ENCODE results near the gene LYPD1.
A peak's percentile ranks its signal among the peaks of the same experiment; 100 is the strongest.

Gene LYPD1

GRCh38 chr2:132668189-132668823 lies 1.7 kb downstream of the LYPD1 start:
- DNase-seq = no peak

- no peak for DNase-seq
Observed at GRCh38 chr2:132667706-132668105, 2.3 kb downstream of the LYPD1 start.

- DNase-seq = no peak
Observed at GRCh38 chr2:132665401-132666140, 4.4 kb downstream of the LYPD1 start.

DNA sequence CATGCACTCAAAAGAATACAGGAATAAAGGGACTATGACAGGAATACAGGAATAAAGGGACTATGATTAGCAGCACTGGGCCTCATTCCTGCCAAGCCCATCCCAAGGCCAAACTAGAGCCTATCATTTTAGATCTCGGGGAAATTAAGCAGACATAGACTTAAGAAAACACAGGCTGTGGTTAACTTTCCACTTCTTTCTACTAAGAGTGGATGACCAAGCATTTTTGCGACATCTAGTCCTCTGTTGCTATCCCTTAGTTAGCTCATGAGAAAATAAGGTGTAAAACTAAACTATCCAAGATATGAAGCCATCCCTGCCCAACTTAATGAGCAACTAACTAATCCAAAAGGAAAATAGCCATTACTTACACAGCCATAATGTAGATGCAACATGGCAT lies 5.9 kb downstream of the LYPD1 start:
- no peak for DNase-seq

DNA sequence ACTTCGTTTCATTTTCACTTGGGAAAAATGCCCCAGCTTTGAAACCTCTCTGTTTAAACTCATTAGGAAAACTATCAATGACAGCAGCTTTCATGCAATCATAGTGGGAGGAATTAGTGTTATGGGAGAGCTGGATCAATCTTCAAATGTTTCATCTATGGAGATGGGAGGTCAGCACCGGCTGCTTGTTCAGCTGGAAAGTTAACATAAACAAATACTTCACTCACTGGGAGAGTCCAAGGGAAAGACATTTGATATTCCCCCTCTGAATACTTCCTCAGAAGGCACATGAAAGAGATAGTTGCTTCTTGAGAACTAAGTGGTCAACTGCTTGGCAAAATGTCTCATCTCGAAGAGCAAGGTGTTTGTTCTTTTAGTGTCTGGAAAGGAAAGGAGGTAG lies 7.3 kb downstream of the LYPD1 start:
- no peak for DNase-seq

DNA sequence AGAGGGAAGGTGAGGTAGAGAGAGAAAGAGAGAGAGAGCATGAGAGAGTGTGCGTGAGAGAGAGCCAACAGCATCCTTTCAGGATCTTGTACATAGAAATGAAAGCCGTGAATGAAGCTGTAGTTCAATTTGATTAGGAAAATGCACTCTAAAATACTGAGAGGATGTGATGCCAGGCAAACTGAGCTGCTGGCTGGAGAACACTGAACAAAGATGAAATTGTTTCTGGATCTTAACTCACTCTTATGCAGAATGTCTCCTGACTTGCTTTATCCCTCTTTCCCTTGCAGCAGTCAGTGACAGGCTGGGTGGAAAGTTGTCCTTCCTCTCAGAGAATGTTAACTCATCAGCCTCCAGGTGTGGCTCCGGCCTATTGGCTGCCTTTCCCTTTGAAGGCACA lies 10.7 kb downstream of the LYPD1 start:
- DNase-seq = no peak

GRCh38 chr2:132656266-132656975 lies 13.6 kb downstream of the LYPD1 start:
- no peak for DNase-seq

GRCh38 chr2:132654968-132655367 lies 15.0 kb downstream of the LYPD1 start:
- DNase-seq = no peak

GRCh38 chr2:132654335-132654734 lies 15.7 kb downstream of the LYPD1 start:
- DNase-seq = no peak

- DNase-seq = no peak
Observed at GRCh38 chr2:132652474-132652873, 17.5 kb downstream of the LYPD1 start.

DNA sequence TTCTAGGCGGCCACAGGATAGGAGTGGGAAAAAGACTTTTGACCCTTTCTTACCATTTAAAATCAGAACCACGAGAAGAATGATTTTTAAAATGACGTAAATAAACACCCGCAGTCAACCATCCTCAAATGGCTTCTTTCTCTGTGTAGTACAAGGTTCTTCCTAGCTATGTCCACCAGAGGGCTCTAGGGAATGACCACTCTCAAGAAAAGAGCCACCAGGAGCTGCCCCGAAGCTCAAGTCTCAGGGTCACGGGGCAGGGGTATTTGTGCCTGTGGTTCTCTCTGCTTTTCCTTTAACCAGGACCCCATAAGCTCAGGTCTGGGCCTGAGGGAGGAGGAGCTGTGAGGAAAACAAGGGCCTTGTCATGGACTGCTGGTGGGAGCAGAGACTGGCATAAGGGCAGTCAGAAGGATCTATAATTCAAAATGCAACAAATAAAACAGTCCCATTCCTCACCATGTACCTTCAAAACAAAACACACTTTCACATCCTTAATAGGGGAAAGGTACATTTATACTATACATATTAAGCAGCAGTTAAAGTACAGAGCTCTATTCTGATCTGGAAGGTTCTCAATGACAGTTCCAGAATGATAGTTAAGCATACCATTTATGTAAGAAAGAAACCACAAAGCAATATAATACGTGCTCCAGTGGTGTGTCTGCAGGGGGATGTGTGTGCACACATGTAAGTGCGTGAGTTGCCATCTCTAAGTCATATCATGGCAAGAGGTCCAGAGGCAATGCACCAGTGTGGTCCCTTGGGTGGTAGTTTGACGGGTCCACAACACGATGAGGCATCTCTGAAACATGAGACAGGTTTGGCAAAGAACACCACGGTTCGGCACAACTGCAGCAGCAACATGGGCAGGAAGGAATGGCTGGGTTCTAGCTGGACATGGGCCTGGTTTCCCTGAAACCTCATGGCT lies 18.6 kb downstream of the LYPD1 start:
- no peak for DNase-seq

- no peak for DNase-seq
Observed at GRCh38 chr2:132646540-132647108, 23.4 kb downstream of the LYPD1 start.

GRCh38 chr2:132645722-132646539 lies 24.1 kb downstream of the LYPD1 start:
- DNase-seq = no peak

DNA sequence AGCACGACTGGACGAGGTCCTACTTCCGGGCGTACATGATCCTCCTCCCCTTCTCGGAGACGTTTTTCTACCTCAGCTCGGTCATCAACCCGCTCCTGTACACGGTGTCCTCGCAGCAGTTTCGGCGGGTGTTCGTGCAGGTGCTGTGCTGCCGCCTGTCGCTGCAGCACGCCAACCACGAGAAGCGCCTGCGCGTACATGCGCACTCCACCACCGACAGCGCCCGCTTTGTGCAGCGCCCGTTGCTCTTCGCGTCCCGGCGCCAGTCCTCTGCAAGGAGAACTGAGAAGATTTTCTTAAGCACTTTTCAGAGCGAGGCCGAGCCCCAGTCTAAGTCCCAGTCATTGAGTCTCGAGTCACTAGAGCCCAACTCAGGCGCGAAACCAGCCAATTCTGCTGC lies 24.8 kb downstream of the LYPD1 start:
- DNase-seq = no peak

DNA sequence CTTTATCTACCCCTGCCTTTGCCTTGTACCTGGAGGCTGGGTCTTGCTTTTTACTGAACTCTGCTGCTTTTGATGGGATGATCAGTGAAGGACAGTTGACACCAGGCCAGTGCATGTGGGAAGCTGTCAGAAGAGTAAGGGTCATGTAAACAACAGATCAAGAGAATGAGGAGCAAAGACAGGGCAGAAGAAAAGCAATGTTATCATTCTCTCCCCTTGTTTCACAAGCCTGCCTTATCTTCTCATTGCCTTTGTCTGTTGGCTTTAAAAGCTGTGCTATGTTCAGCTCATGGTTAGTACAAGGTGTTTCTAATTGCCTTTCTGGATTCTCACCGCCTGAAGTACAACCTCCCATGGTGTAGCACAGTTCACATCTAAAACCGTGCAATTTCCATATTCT lies 27.6 kb downstream of the LYPD1 start:
- DNase-seq = no peak

GRCh38 chr2:132641819-132642218 lies 28.2 kb downstream of the LYPD1 start:
- DNase-seq = no peak

DNA sequence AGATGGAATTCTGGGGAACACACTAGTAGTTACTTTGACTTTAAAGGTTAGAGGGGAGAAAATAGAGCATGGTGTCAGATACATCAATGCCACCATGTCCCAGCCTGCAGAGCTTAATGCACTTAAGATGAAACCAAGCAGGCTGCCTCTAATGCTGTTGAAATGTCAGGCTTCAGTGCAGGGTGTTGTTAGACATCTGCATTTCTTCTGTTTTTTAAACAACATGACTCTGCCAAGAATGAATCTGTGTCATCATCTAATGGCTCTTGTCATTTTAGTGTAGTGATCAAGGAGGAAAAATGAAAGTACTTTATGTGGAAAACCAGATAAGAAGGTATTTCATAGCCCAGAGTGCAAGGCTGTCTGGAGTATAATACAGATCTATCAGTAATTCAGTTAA lies 29.9 kb downstream of the LYPD1 start:
- DNase-seq = no peak

- peak; percentile 68 for DNase-seq
Observed at GRCh38 chr2:132638313-132639040, 31.5 kb downstream of the LYPD1 start.

DNA sequence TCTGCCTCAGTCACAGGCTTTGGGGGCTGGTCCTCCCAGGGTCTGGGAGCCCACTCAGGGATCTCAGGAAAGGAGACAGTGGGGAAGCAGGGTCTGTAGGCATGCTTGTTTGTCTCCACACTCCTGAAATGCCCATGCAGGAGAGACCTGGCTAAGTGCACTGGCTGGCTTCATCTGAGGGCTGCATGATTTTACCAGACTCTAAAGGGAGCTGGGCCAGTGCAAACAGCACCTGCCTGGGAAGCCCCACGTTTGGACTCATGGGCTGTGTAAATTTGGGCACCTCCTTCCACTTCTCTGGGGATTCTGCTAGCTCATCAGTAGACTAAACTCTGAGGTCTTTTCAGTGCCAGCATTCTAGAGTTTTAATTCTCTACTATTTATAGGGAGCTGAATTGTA lies 33.7 kb downstream of the LYPD1 start:
- DNase-seq = no peak

DNA sequence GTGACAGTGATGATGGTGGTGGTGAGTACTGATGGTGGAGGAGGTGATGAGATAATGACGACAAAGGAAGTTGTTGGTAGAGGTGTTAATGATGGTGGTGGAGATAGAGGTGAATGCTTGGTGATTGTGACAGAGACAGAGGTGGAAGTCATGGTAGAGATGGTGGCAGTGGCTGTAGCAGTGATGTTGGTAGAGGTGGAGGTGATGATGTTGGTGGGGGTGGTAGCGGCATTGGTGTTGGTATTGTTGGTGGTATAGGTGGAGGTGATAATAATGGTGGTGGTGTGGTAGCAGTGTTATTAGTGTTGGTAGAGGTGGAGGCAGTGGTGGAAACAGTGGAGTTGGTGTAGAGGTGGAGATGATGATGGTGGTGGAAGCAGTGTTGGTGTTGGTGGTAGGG lies 36.4 kb downstream of the LYPD1 start:
- no peak for DNase-seq
